Skin epidermis (tissue), 12 donors: ENCODE data around the gene DHX15.

Source experiments
- H3K27ac ChIP-seq, 21 experiments: fragments of 200-600 bp; sonication (generic) in 11 of 21; one replicate each; pipeline ENCODE4 v1.5.0; 2020; ENCODE audit warnings: mild to moderate bottlenecking in 3 of 21, inconsistent platforms in 2 of 21, moderate library complexity in 2 of 21
- H3K4me3 ChIP-seq, 7 experiments: fragments of 200-600 bp; sonication (generic) in 2 of 7; one replicate each; pipeline ENCODE4 v1.5.0; 2020; ENCODE audit warnings: inconsistent platforms in 2 of 7, mild to moderate bottlenecking in 2 of 7, moderate library complexity in 1 of 7

Gene DHX15

DNA sequence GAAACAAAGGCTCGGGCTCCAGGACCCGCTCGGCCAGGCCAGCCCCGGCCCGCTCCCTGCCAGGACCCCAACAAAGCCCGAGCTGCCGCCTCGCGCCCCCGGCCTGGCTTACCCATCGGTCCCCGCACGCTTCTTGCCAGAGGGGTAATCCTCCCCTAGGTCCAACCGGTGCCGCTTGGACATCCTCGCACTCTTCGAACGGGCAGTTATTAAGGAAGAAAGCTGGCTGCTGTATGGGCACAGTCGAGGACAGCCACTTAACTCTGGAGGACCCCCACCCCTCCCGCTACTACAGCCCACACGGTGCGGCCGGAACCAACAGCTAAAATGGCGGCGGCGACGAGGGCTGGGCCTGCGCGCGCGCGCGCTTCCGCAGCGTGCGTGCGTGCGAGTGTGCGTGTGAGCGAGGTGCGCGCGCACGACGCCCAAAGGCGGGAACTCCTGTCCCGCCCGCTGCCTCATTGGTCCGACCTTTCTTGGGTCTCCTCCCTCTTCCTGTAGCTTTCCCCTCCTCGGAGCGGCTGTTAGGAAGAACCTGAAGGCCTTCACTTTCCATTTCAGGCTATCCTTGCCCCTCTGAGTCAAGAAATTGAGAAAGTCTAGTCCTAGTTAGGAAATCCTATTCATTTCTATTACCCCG, at the start of gene DHX15:
DHX15 (minus strand) TSS at position 344 of the 640 bp plus-strand sequence; CDS start at position 183, 161 bp downstream.
- Histone ChIP-seq H3K27ac (peak within 1 kb of the TSS; percentile 91 to 100 (median 98)), H3K4me3 (peak within 1 kb of the TSS; percentile 71 to 100 (median 97))

DNA sequence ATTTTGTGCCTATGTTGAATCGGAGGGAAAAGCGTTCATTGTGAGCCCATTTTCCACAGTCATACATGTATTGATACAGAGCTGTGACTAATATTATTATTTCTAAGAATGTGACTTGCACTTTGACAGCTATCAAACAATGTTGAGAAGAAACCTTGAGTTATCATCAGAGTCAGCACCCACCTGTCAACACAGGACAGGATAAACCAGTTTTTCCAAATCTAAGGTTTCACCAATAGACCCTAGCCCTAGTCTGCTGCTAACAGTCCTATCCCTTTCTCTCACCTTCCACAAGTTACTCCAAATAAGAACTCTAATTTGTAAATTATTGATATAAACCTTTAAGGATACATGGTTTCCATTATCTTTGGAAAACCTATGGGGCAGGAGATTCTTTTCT, 47.7 kb upstream of the DHX15 start:
- Histone ChIP-seq H3K27ac (no peak overlapping the region), H3K4me3 (no peak overlapping the region)

DNA sequence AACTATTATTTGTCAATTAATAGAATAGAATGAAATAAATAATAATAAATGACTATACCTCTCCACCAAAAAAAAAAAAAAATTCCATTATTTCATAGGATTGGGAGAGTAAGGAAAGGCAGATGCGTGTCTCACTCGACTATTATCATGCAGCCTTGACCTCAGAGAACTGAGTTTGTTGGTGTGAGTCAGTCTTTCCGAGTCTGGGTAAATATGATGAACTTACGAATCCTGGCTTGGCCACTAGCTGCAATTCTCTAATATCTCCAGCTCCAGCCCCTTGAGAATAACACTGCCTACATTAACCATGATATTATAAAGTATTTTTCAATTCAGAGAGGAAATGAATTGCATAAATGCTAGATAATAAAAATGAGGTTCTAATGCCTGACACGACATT, 46.6 kb upstream of the DHX15 start:
- H3K27ac ChIP-seq = no peak overlapping the region

DNA sequence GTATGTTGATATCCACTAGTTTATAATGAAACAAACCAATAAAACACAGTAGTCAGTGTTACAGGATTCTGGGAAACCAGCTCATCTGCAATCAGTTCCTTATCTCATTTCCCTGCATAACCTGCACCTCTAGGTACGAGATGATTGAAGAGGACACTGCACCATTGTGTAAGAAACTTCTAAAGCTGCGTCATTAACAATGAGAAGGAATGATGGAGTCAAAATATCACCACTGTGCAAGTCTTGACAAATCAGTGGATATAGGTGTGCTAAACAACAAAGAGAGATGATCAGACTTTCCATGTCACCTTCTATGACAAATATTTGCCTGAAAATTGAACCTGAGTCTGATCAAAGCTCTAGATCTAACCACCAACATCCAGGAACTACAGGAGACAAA, 40.7 kb upstream of the DHX15 start:
- Histone ChIP-seq H3K4me3 (no peak overlapping the region), H3K27ac (no peak overlapping the region)

More for the DNA sequence above, 46.6 kb upstream of the DHX15 start:
- H3K4me3 ChIP-seq = no peak overlapping the region

DNA sequence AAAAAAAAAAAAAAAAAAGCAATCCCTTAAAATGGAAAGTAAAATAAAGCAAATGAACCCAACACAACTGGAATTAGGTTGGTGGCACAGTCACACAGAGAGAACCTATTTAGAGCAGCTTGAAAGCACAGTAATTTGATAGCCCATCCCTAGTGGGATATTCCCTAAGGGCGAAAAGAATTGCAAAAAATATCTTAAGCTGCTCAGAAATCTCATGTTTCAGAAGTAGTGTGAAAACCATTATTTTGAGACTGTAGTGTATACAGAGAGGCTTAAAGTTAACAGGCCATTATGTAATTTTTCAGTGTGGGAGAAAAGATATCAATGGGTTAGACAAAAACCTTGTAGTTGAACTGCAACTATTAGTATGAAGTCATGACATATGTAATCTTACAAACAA, 40.0 kb upstream of the DHX15 start:
- H3K27ac ChIP-seq = no peak overlapping the region
- no peak overlapping the region for H3K4me3 ChIP-seq

DNA sequence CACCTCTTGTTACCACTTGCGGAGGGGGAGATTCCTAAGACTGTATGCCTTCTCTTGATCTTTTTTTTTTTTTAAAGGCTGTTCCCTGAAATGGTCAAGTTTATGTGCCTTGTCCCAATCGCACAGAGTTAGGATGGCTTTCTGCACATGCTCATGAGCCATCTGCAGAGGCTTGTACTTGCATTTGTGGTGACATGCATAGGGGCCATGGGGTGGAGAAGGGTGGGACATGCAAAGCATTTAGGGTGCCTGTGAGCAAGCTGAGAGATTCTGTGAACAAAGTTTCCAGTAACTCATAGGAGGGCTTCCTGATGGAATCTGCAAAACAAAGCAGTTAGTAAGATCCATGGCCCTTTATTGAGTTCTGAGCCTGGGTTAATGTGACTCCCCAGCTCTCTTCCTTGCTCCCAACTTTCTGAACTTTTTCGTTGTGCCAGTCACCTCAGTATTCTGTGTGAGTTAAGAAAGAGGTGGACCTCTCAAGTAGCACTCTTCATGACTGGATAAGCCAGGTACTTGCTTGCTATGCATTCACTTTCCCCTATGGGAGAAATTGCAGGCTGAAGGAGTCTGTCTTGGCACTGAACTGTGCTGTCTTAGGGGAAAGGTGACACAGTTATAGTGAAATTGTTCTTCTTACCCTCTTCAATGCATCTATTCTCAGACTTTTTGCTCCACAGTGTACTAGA, 37.9 kb upstream of the DHX15 start:
- Histone ChIP-seq H3K4me3 (no peak overlapping the region), H3K27ac (no peak overlapping the region)

DNA sequence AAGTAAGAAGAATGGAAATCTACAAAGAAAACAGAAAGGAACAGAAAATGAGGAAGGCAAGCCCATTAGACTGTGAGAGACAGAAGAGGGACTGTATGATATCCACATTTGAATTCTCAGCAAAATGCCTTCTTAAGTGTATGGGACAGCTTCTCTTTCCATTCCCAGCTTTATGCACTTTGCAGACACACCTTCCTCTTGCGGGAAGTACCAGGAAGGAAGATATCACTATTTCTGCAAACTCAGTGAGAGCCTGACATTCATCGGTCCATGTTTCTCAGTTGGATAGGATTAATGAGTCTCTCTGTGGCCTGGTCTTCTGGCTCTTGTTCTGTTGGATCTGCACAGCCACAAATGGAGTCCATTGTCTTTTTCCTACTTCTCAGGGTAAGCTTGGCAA, 31.6 kb upstream of the DHX15 start:
- Histone ChIP-seq H3K27ac (no peak overlapping the region), H3K4me3 (no peak overlapping the region)

DNA sequence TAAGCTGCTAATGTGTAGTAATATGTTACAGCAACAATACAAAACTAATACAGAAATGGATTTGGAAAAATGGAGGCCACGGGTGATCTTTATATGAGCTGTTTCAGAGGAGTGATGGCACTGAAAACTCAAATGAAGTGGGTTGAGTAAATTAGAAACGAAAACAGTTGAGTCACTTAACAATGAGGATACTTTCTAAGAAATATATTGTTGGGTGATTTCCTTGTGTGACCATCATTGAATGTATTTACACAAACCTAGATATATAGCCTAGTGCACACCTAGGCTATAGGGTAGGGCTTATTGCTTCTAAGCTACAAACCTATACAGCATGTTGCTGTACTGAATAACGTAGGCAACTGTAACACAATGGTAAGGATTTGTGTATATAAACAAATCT, 30.5 kb upstream of the DHX15 start:
- no peak overlapping the region for H3K4me3 ChIP-seq
- no peak overlapping the region for H3K27ac ChIP-seq

DNA sequence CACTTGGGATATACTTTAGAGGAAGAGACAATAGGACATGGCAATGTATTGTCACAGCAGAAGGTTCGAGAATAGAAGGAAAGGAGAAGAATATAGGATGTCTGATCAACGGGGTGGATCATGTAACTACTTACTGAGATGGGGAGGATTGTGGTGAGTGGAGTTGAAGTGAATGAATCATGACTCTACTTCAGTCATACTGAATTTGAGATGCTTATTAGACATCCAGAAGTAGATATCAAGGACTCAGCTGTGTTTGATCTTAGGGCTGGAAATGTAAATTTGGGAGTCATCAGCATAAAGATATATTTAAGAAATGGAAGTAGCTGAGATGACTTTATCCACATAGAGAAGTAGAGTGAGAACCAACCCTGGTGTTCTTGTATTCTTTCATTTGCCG, 29.1 kb upstream of the DHX15 start:
- no peak overlapping the region for H3K4me3 ChIP-seq

DNA sequence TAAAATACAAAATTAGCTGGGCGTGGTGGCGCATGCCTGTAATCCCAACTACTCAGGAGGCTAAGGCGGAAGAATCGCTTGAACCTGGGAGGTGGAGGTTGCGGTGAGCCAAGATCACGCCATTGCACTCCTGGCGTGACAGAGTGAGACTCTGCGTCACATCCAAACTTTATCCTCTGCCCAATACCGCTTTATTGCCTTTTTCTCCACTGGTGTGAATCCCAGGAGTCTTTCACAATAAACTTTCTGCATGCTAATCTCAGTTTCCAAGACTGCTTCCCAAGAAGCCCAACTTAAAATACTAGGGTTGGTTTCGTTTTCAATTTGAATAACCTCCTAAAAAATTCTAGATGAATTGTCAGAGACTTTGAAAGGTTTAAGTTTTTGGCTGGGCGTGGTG, 27.2 kb upstream of the DHX15 start:
- Histone ChIP-seq H3K4me3 (no peak overlapping the region), H3K27ac (no peak overlapping the region)

More for the DNA sequence above, 29.1 kb upstream of the DHX15 start:
- no peak overlapping the region for H3K27ac ChIP-seq

DNA sequence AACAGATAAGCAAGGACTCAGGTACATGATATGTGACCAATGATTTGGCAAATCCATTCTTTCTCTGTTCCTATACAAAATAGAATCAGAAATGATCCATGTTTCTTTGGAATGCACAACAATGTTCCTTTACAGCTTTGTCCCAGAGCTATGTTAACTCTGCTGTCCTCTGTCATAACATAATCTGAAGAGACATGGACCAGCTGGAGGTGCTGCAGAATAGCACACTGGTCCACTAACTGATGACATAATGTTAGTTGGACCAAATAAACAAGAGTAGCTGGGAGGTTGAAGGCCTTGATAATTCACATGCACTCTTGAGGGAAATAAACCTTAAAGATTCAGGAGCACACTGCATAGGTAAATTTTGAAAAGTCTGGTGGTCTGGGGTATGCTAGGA, 23.0 kb upstream of the DHX15 start:
- H3K27ac ChIP-seq = no peak overlapping the region
- H3K4me3 ChIP-seq = no peak overlapping the region

DNA sequence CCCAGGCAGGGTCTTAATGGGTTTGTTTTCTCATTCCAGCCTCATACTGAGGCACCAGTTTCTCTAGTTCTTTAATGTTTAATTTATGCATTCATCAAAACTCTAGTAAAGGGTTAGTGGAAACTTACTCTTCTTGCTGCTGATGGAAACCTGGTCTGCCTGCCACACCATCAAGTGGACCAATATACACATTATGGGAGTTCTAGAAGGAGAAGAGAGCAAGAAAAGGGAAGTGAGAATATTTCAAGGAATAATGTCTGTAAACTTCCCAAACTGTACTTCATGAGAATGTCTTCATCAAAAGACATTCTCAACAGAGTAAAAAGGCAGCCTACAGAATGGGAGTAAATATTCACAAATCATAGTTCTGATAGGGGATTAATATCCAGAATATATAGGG, 20.9 kb upstream of the DHX15 start:
- Histone ChIP-seq H3K27ac (no peak overlapping the region), H3K4me3 (no peak overlapping the region)

DNA sequence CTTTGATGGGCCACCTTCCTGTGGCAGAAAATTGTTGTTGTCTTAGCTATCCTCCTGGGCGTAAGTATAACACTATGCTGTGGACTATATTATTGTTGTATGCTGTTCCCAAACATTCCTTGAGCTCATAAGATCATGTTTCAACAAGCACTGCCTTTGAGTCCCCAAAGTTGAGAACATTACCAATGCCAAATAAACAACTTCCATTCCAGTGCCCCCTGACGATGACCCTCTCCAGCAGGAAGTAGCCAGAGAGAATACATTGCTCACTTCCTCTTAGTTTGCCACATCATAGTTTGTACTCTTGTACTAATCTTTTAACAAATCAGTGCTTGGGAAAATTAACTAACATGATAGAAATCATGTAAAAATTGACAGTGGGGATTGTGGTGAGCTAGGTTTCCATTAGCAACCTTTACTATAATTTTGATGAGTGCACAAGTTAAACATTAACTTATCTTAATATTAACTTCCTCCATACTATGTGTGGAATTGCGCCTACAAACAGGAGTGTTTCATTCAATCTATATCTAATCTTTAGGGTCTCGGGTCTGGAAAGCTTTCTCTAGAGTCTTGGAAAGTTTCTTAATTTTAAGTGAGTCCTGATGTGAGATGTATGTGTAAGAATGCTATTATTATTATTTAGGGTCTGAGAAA, 20.3 kb upstream of the DHX15 start:
- Histone ChIP-seq H3K4me3 (no peak overlapping the region), H3K27ac (no peak overlapping the region)

DNA sequence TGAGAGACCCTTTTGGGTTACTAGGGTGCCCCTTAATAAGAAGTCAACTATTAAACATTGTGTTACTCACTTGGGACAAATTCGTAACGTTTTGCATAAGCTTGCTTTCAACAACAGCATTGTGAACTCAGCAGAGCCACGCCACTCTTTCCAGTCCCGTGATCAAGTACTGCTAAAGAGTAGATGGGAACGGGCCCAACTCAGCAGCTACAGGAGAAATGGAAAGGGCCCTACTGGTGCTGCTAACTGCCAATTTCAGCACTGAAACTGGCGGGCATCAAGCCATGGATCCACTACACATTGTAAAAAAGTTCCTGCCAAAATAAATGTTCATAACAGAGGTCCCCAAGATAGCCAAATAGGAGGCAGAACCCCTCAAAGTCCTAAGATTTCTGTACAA, 19.0 kb upstream of the DHX15 start:
- no peak overlapping the region for H3K27ac ChIP-seq
- no peak overlapping the region for H3K4me3 ChIP-seq

DNA sequence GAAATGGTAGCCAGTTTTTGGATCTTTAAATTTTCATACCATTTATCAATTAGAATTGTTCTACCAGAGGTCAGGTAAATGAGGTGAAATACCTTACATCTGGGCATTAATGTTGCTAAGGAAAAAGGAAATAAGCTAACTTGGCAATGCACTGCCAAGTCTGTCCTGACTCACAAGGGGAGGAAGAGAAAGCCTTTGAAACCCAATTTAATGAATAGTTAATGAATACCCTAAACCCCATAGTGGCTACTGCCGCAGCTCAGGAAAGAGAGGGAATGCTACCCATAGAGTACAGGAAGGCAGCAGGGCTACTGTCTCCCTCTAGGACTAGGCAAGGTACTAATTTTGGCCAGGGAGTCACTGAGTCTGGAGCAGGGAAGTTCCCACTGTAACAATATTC, 16.8 kb upstream of the DHX15 start:
- no peak overlapping the region for H3K27ac ChIP-seq
- no peak overlapping the region for H3K4me3 ChIP-seq

DNA sequence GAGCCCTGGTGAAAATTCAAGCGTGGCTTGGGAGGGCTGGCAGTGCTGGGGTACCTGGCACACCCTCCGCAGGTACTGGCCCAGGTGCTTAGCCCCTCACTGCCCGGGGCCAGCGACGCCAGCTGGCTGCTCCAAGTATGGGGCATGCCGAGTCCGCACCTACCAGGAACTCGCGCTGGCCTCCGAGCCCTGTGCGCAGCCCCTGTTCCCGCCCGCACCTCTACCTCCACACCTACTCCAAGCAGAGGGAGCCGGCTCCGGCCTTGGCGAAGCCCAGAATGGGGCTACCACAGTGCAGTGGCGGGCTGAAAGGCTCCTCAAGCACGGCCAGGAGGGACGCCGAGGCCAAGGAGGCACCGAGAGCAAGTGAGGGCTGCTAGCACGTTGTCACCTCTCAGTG, 14.9 kb upstream of the DHX15 start:
- H3K4me3 ChIP-seq = no peak overlapping the region
- H3K27ac ChIP-seq = no peak overlapping the region

DNA sequence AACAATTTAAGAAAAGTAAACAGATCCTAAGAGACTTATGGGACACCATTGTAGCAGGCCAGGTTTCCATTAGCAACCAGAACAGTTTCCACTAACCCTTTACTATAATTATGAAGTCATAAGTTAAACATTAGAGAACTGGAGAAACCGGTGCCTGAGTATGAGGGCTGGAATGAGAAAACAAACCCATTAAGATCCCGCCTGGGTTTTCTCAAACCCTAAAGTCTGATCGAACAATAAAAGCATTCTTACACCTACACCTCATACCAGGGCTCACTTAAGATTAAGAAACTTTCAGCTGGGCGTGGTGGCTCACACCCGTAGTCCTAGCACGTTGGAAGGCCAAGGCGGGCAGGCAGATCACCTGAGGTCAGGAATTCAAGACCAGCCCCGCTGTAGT, 13.7 kb upstream of the DHX15 start:
- peak overlapping the region in 5 of 21 experiments; percentile 19 to 50 (median 37) for H3K27ac ChIP-seq

DNA sequence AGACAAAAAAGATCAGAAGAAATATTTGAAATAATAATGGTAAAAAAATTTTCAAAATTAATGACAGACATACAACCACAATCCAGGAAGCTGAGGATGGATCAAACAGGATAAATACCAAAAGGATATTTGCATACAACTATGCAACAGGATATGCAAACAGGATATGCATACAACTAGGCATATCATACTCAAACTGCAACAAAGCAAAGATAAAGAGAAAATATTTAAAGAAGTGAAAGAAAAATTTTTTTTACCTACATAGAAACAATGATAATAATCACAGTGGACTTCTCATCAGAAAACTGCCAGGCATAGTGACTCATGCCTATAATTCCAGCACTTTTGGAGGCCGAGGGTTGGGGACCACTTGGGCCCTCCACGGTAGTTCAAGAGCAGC, 11.3 kb upstream of the DHX15 start:
- no peak overlapping the region for H3K27ac ChIP-seq
- H3K4me3 ChIP-seq = no peak overlapping the region

More for the DNA sequence above, 13.7 kb upstream of the DHX15 start:
- H3K4me3 ChIP-seq = no peak overlapping the region

DNA sequence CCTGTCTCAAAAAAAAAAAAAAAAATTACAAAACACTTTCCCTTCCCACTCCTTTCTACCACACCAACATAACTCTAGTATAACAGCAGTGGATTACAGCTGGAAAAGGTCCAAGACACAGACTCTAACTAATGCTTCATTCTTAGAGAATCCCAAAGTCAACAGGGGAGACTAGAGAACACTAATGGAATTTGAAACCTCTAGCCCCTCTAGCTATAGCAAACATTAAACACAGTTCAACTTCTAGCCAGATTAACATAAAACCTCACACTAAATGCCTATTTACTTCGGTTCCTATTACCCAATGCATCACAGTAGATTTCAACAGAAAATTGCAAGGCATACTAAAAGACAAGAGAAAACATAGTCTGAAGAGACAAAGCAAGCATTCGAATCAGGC, 10.5 kb upstream of the DHX15 start:
- H3K4me3 ChIP-seq = no peak overlapping the region
- peak overlapping the region in 1 of 21 experiments; percentile 29 for H3K27ac ChIP-seq

DNA sequence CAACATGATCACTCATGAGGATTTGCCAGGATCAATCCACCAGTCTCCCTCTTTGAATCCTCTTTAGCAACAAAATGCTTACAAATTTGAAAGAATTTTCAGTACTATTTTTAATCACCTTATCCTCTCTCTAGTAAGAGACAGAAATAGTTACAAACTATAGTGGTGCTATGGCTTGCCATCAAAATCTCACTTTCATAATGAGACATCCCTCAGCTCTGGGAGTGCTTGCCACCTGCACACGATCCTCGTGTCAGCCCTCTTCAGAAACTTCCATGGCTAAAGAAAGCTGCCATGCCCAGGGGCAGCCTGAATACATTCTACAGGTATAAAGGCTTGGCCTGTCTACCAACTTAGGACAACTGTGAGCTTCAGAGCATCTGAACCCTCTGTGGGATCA, 5.1 kb upstream of the DHX15 start:
- Histone ChIP-seq H3K4me3 (no peak overlapping the region), H3K27ac (no peak overlapping the region)
